GM21619 (cell line): ENCODE data around the gene PSTK.

ENCODE experiments used
- ATAC-seq: cut with Tn5 transposase; IDR thresholded peaks from one replicate; pipeline ENCODE4 v1.9.1; 2021; ENCODE audit not compliant: unreplicated experiment

Gene PSTK

GRCh38 chr10:122992031-122992585, 11.9 kb downstream of the PSTK start:
- no peak for ATAC-seq

- ATAC-seq = no peak
Observed at GRCh38 chr10:122993797-122994336, 13.7 kb downstream of the PSTK start.

- ATAC-seq = no peak
Observed at GRCh38 chr10:122995936-122996335, 15.7 kb downstream of the PSTK start.

- no peak for ATAC-seq
Observed at GRCh38 chr10:122997864-122998263, 17.7 kb downstream of the PSTK start.

GRCh38 chr10:122998360-122998917, 18.2 kb downstream of the PSTK start:
- no peak for ATAC-seq

- no peak for ATAC-seq
Observed at GRCh38 chr10:122998934-122999333, 18.7 kb downstream of the PSTK start.

GRCh38 chr10:122999347-122999746, 19.1 kb downstream of the PSTK start:
- ATAC-seq = no peak

- ATAC-seq = no peak
Observed at GRCh38 chr10:123000155-123000554, 20.0 kb downstream of the PSTK start.

- no peak for ATAC-seq
Observed at GRCh38 chr10:123001370-123001769, 21.2 kb downstream of the PSTK start.

GRCh38 chr10:123004298-123004697, 24.1 kb downstream of the PSTK start:
- no peak for ATAC-seq

- peak; percentile 34 for ATAC-seq
Observed at GRCh38 chr10:123007558-123008354, 27.6 kb downstream of the PSTK start.

GRCh38 chr10:123008355-123009104, 28.3 kb downstream of the PSTK start, which contains the start of the genes ACADSB and IKZF5:
Gene ACADSB (plus strand): TSS chr10:123009006. CDS start chr10:123009030, 24 bp downstream.
Gene IKZF5 (minus strand): TSS chr10:123008795. CDS start chr10:122998625, 10,170 bp downstream.
- peak; percentile 84 for ATAC-seq

- peak; percentile 11 for ATAC-seq
Observed at GRCh38 chr10:123009105-123009820, 29.1 kb downstream of the PSTK start.

GRCh38 chr10:123011987-123012386, 31.8 kb downstream of the PSTK start:
- ATAC-seq = no peak

GRCh38 chr10:123013456-123014419, 33.5 kb downstream of the PSTK start:
- ATAC-seq = no peak

GRCh38 chr10:123014772-123015171, 34.6 kb downstream of the PSTK start:
- no peak for ATAC-seq

- no peak for ATAC-seq
Observed at GRCh38 chr10:123016228-123016627, 36.0 kb downstream of the PSTK start.

GRCh38 chr10:123017421-123018165, 37.4 kb downstream of the PSTK start:
- ATAC-seq = no peak

- ATAC-seq = no peak
Observed at GRCh38 chr10:123018531-123018930, 38.3 kb downstream of the PSTK start.
